GM13976 (cell line): ENCODE results near the gene C22orf31.

Experiments
- DNase-seq: peaks from one replicate; pipeline ENCODE4 v3.0.0; 2012; ENCODE audit warnings: low spot score
- CTCF ChIP-seq: IDR thresholded peaks from 2 replicates; pipeline ENCODE4 v1.5.1; 2012; ENCODE audit warnings: borderline replicate concordance, mild to moderate bottlenecking; ENCODE audit not compliant: insufficient read depth; ENCODE audit errors: extremely low read depth, missing control alignments, control extremely low read depth
- in situ Hi-C: fragments of 300-500 bp; cut with MboI; formaldehyde crosslinking; loops from one replicate; pipeline ENCODE4 v1.12.0; 2022; ENCODE audit warnings: low sequenced_read_pairs, mixed read lengths, inconsistent platforms; ENCODE audit not compliant: unreplicated experiment

The C22orf31 gene

GRCh38 chr22:29061773-29062172, at the start of gene C22orf31:
C22orf31 (minus strand) TSS chr22:29061831; CDS start chr22:29061792, 39 bp downstream.
- no peak for TF ChIP-seq CTCF
- no peak for DNase-seq
- in situ Hi-C loops: no loop called here

GRCh38 chr22:29110946-29111345, 49.3 kb upstream of the C22orf31 start:
- in situ Hi-C loops: no loop called here
- no peak for TF ChIP-seq CTCF
- no peak for DNase-seq

- TF ChIP-seq CTCF: no peak
- no peak for DNase-seq
- in situ Hi-C loops: no loop called here
Observed at GRCh38 chr22:29109822-29110221, 48.2 kb upstream of the C22orf31 start.

- no peak for DNase-seq
- in situ Hi-C loops: no loop called here
- no peak for TF ChIP-seq CTCF
Observed at GRCh38 chr22:29108137-29108536, 46.5 kb upstream of the C22orf31 start.

- in situ Hi-C loops: no loop called here
- no peak for TF ChIP-seq CTCF
- DNase-seq: no peak
Observed at GRCh38 chr22:29106839-29107238, 45.2 kb upstream of the C22orf31 start.

GRCh38 chr22:29105468-29105867, 43.8 kb upstream of the C22orf31 start:
- DNase-seq: no peak
- no peak for TF ChIP-seq CTCF
- in situ Hi-C loops: no loop called here

GRCh38 chr22:29103121-29103520, 41.5 kb upstream of the C22orf31 start:
- no peak for TF ChIP-seq CTCF
- in situ Hi-C loops: no loop called here
- DNase-seq: no peak
